MM.1S (cell line): ENCODE data around the gene TCHH.

Source experiments
- DNase-seq: peaks from one replicate; pipeline ENCODE4 v3.0.0-alpha.2; 2015
- H2AFZ ChIP-seq: fragments of 300-600 bp; sonication (generic); 2 replicates; pipeline ENCODE4 v1.6.0; 2016; ENCODE audit warnings: antibody characterized with exemption, low read length
- H3F3A ChIP-seq: fragments of 300-600 bp; sonication (generic); 2 replicates; pipeline ENCODE4 v1.6.1; 2016; ENCODE audit warnings: mild to moderate bottlenecking, antibody characterized with exemption, low read length, moderate library complexity, mixed read lengths; ENCODE audit not compliant: insufficient read depth
- H3K27ac ChIP-seq: fragments of 300-600 bp; sonication (generic); 2 replicates; pipeline ENCODE4 v1.5.1; 2016; ENCODE audit warnings: mild to moderate bottlenecking, low read length
- H3K27me3 ChIP-seq: fragments of 300-600 bp; sonication (generic); replicated peaks from 2 replicates; pipeline ENCODE4 v1.6.0; 2016; ENCODE audit warnings: low read length; ENCODE audit not compliant: insufficient read depth
- H3K36me3 ChIP-seq: fragments of 300-600 bp; sonication (generic); replicated peaks from 2 replicates; pipeline ENCODE4 v1.6.1; 2016; ENCODE audit warnings: mild to moderate bottlenecking, low read length, mixed read lengths; ENCODE audit not compliant: insufficient read depth
- H3K4me1 ChIP-seq: fragments of 300-600 bp; sonication (generic); 2 replicates; pipeline ENCODE4 v1.6.1; 2016; ENCODE audit warnings: low read length, mixed read lengths
- H3K4me2 ChIP-seq: fragments of 300-600 bp; sonication (generic); 2 replicates; pipeline ENCODE4 v1.6.0; 2016; ENCODE audit warnings: low read depth, low read length
- H3K4me3 ChIP-seq: fragments of 300-600 bp; sonication (generic); 2 replicates; pipeline ENCODE4 v1.5.1; 2016; ENCODE audit warnings: low read length, mixed read lengths
- H3K79me2 ChIP-seq: fragments of 300-600 bp; sonication (generic); 2 replicates; pipeline ENCODE4 v1.6.1; 2016; ENCODE audit warnings: mixed run types, low read length, mixed read lengths
- H3K9ac ChIP-seq: fragments of 300-600 bp; sonication (generic); 2 replicates; pipeline ENCODE4 v1.6.1; 2016; ENCODE audit warnings: low read length, mixed read lengths
- H3K9me2 ChIP-seq: fragments of 300-600 bp; sonication (generic); replicated peaks from 2 replicates; pipeline ENCODE4 v1.6.1; 2016; ENCODE audit warnings: mild to moderate bottlenecking, low read length, mixed read lengths; ENCODE audit not compliant: insufficient read depth
- H3K9me3 ChIP-seq: fragments of 300-600 bp; sonication (generic); replicated peaks from 2 replicates; pipeline ENCODE4 v1.6.1; 2016; ENCODE audit warnings: mild to moderate bottlenecking, low read length, mixed read lengths; ENCODE audit not compliant: insufficient read depth
- H4K20me1 ChIP-seq: fragments of 300-600 bp; sonication (generic); 2 replicates; pipeline ENCODE4 v1.6.1; 2016; ENCODE audit warnings: mild to moderate bottlenecking, low read length, moderate library complexity, mixed read lengths; ENCODE audit not compliant: insufficient read depth
- CTCF ChIP-seq: fragments of 300-600 bp; sonication (generic); IDR thresholded peaks from 2 replicates; pipeline ENCODE4 v1.5.1; 2016; ENCODE audit warnings: antibody characterized with exemption, low read length, mixed read lengths
- EZH2 ChIP-seq: fragments of 300-600 bp; sonication (generic); optimal IDR thresholded peaks from 2 replicates; pipeline ENCODE3; 2017; ENCODE audit warnings: low read depth, mild to moderate bottlenecking, antibody characterized with exemption, low read length, mixed read lengths
- EZH2phosphoT487 ChIP-seq: fragments of 300-600 bp; sonication (generic); IDR thresholded peaks from 2 replicates; pipeline ENCODE4 v1.6.1; 2018; ENCODE audit warnings: antibody characterized with exemption, low read length

Gene TCHH

GRCh38 chr1:152160576-152160975 is 45.3 kb upstream of the TCHH start:
- Histone ChIP-seq H3K9ac (no peak overlapping the region), H3K4me1 (peaks cover 20% of the 10 kb centered on the region), H3K4me3 (no peak overlapping the region), H3K36me3 (no peaks in the 10 kb centered on the region), H3K79me2 (no peaks in the 10 kb centered on the region), H4K20me1 (no peaks in the 10 kb centered on the region), H3K27ac (no peak overlapping the region), H3K9me3 (no peaks in the 10 kb centered on the region), H3K9me2 (no peaks in the 10 kb centered on the region), H3K4me2 (no peak overlapping the region), H3K27me3 (no peaks in the 10 kb centered on the region), H3F3A (no peaks in the 10 kb centered on the region), H2AFZ (no peak overlapping the region)
- TF ChIP-seq EZH2: no peak
- TF ChIP-seq CTCF: no peak
- no peak for TF ChIP-seq EZH2phosphoT487
- DNase-seq: no peak

GRCh38 chr1:152159144-152159543 is 43.9 kb upstream of the TCHH start, which contains the start of gene RPTN:
RPTN (minus strand) TSS chr1:152159228; CDS start chr1:152157889, 1,339 bp downstream.
- Histone ChIP-seq H3K79me2 (no peaks in the 10 kb centered on the region), H3K9me3 (no peaks in the 10 kb centered on the region), H3K4me1 (peaks cover 9% of the 10 kb centered on the region), H2AFZ (no peak within 1 kb of the TSS), H3K27me3 (no peaks in the 10 kb centered on the region), H3K4me2 (no peak within 1 kb of the TSS), H3K9me2 (no peaks in the 10 kb centered on the region), H3K9ac (no peak within 1 kb of the TSS), H3K27ac (no peak within 1 kb of the TSS), H3K4me3 (no peak within 1 kb of the TSS), H4K20me1 (no peaks in the 10 kb centered on the region), H3K36me3 (no peaks in the 10 kb centered on the region), H3F3A (no peaks in the 10 kb centered on the region)
- DNase-seq: no peak
- no peak for TF ChIP-seq CTCF
- no peak for TF ChIP-seq EZH2phosphoT487
- TF ChIP-seq EZH2: no peak

- Histone ChIP-seq H3K79me2 (no peaks in the 10 kb centered on the region), H3K27ac (no peak overlapping the region), H3K9me2 (no peaks in the 10 kb centered on the region), H3K9me3 (no peaks in the 10 kb centered on the region), H3K27me3 (no peaks in the 10 kb centered on the region), H3F3A (no peaks in the 10 kb centered on the region), H3K4me2 (no peak overlapping the region), H4K20me1 (no peaks in the 10 kb centered on the region), H3K4me3 (no peak overlapping the region), H2AFZ (no peak overlapping the region), H3K9ac (no peak overlapping the region), H3K36me3 (no peaks in the 10 kb centered on the region), H3K4me1 (no peaks in the 10 kb centered on the region)
- TF ChIP-seq CTCF (no peak), EZH2phosphoT487 (no peak), EZH2 (no peak)
- DNase-seq: no peak
Observed at GRCh38 chr1:152153996-152154395, 38.8 kb upstream of the TCHH start.
